GM12878 (cell line): ENCODE measurements around the gene MVK. TPM values are rescaled to one million over a fixed set of nuclear protein-coding genes. Genes with fewer than 3 reads are reported as not detected.

ENCODE experiments used
- ATAC-seq: fragments of 200-7000 bp; cut with Tn5 transposase; 3 replicates; pipeline ENCODE4 v1.9.1; 2020; ENCODE audit warnings: mild to moderate bottlenecking, moderate library complexity
- BruUV-seq: library from RNA; stranded (reverse); fragments of 400-500 nt; replicated peaks from 2 replicates; lab custom pipeline; 2021; lab: Mats Ljungman, UMichigan
- CTCF ChIA-PET: fragments of 300-600 bp; sonication (Branson Sonifier 250); formaldehyde crosslinking; extraction: SDS; loops from one replicate; lab custom pipeline; 2021; ENCODE audit warnings: inconsistent platforms; lab: Yijun Ruan, JAX
- POLR2A ChIA-PET: fragments of 350-600 bp; formaldehyde crosslinking; extraction: SDS; loops from one replicate; lab custom pipeline; 2021; ENCODE audit warnings: inconsistent platforms; lab: Charles Lee
- RAD21 ChIA-PET: fragments of 300-600 bp; sonication (Branson Sonifier 250); formaldehyde crosslinking; loops from one replicate; lab custom pipeline; 2023; ENCODE audit warnings: antibody characterized with exemption; ENCODE audit not compliant: unreplicated experiment; lab: Charles Lee
- SMC1A ChIA-PET: fragments of 300-600 bp; sonication (Branson Sonifier 250); formaldehyde crosslinking; loops from one replicate; lab custom pipeline; 2023; ENCODE audit not compliant: unreplicated experiment, uncharacterized antibody; lab: Charles Lee
- DNase-seq: peaks from one replicate; pipeline ENCODE4 v3.0.0-alpha.2; 2011; ENCODE audit warnings: low read depth, low spot score
- FAIRE-seq: peaks from 3 replicates; lab custom pipeline; 2011; peaks lifted over from hg19 to GRCh38; lab: Jason Lieb, UNC
- H2AFZ ChIP-seq: 2 replicates; pipeline ENCODE4 v1.6.0; 2011; ENCODE audit warnings: low read depth, low read length, control low read depth; ENCODE audit not compliant: control insufficient read depth
- H3K27ac ChIP-seq: 2 replicates; pipeline ENCODE4 v1.5.1; 2011; ENCODE audit warnings: control low read depth; ENCODE audit not compliant: control insufficient read depth, insufficient read depth
- H3K27me3 ChIP-seq, 2 experiments: replicated peaks in 1 of 2; 2 replicates each; pipeline versions ENCODE4 v1.6.0 to v1.6.1; 2011; ENCODE audit warnings: low read length in 1 of 2; ENCODE audit not compliant: control insufficient read depth in 2 of 2, insufficient read depth in 2 of 2
- H3K36me3 ChIP-seq, 2 experiments: 2 replicates each; pipeline ENCODE4 v1.5.1; 2011; ENCODE audit warnings: low read length in 1 of 2; ENCODE audit not compliant: control insufficient read depth in 2 of 2, insufficient read depth in 2 of 2
- H3K4me1 ChIP-seq: 2 replicates; pipeline ENCODE4 v1.6.1; 2011; ENCODE audit warnings: mild to moderate bottlenecking, low read length, moderate library complexity, mixed read lengths; ENCODE audit not compliant: control insufficient read depth, insufficient read depth
- H3K4me2 ChIP-seq: 2 replicates; pipeline ENCODE4 v1.6.0; 2011; ENCODE audit warnings: control low read depth; ENCODE audit not compliant: control insufficient read depth, insufficient read depth
- H3K4me3 ChIP-seq: fragments of 200-600 bp; sonication (generic); 2 replicates; pipeline ENCODE4 v1.5.1; 2016
- H3K79me2 ChIP-seq: 2 replicates; pipeline ENCODE4 v1.6.0; 2011; ENCODE audit warnings: low read length; ENCODE audit not compliant: control insufficient read depth, insufficient read depth
- H3K9ac ChIP-seq: 2 replicates; pipeline ENCODE4 v1.8.0; 2011; ENCODE audit warnings: low read length, control low read depth, mixed read lengths; ENCODE audit not compliant: control insufficient read depth, insufficient read depth
- H3K9me3 ChIP-seq: replicated peaks from 3 replicates; pipeline ENCODE4 v1.5.1; 2011; ENCODE audit warnings: mild to moderate bottlenecking, low read length; ENCODE audit not compliant: control insufficient read depth, insufficient read depth
- H4K20me1 ChIP-seq: 2 replicates; pipeline ENCODE4 v1.6.0; 2011; ENCODE audit not compliant: control insufficient read depth, insufficient read depth
- ATF7 ChIP-seq: fragments of 450-650 bp; IDR thresholded peaks from 2 replicates; pipeline ENCODE4 v1.6.1; 2016; ENCODE audit warnings: low read depth, mild to moderate bottlenecking
- BCLAF1 ChIP-seq: fragments of 450-650 bp; IDR thresholded peaks from 2 replicates; pipeline ENCODE4 v1.6.1; 2017; ENCODE audit warnings: antibody characterized with exemption, mild to moderate bottlenecking, moderate library complexity
- HDAC6 ChIP-seq: fragments of 200-600 bp; sonication (generic); IDR thresholded peaks from one replicate; pipeline ENCODE4 v1.8.0; 2017; ENCODE audit warnings: antibody characterized with exemption; ENCODE audit not compliant: unreplicated experiment
- MXI1 ChIP-seq: fragments of 150-350 bp; IDR thresholded peaks from 2 replicates; pipeline ENCODE4 v1.6.1; 2011; ENCODE audit warnings: low read depth, mild to moderate bottlenecking, inconsistent platforms, low read length, improper control_type of control experiment
- NFYB ChIP-seq: IDR thresholded peaks from 2 replicates; pipeline ENCODE4 v1.6.1; 2011; ENCODE audit warnings: low read depth, mild to moderate bottlenecking, low read length, improper control_type of control experiment, moderate library complexity; ENCODE audit not compliant: insufficient read depth
- NR2C1 ChIP-seq: fragments of 450-650 bp; IDR thresholded peaks from 2 replicates; pipeline ENCODE4 v1.6.1; 2017; ENCODE audit warnings: antibody characterized with exemption, mild to moderate bottlenecking, moderate library complexity
- RAD21 ChIP-seq: IDR thresholded peaks from 2 replicates; pipeline ENCODE4 v1.6.1; 2011; ENCODE audit warnings: mild to moderate bottlenecking, low read depth, low read length, moderate library complexity; ENCODE audit not compliant: insufficient read depth
- SKIL ChIP-seq: fragments of 450-650 bp; IDR thresholded peaks from 2 replicates; pipeline ENCODE4 v1.6.1; 2017; ENCODE audit warnings: mild to moderate bottlenecking, low read depth, inconsistent platforms; ENCODE audit not compliant: poor library complexity, severe bottlenecking
- SPI1 ChIP-seq: IDR thresholded peaks from 2 replicates; pipeline ENCODE4 v1.6.1; 2011; ENCODE audit warnings: low read depth, mild to moderate bottlenecking, low read length, moderate library complexity, borderline replicate concordance; ENCODE audit not compliant: insufficient read depth
- SREBF1 ChIP-seq: IDR thresholded peaks from 2 replicates; pipeline ENCODE4 v1.6.1; 2012; ENCODE audit warnings: mild to moderate bottlenecking, low read length
- SUPT20H ChIP-seq: IDR thresholded peaks from 2 replicates; pipeline ENCODE4 v1.6.1; 2011; ENCODE audit warnings: low read depth, mild to moderate bottlenecking, low read length, moderate library complexity, borderline replicate concordance; ENCODE audit not compliant: control insufficient read depth
- WGBS: methylation state at CpG from one replicate; pipeline ENCODE4 v1.1.6; 2016; ENCODE audit warnings: low lambda C conversion rate; ENCODE audit not compliant: insufficient replicate concordance, insufficient coverage; ENCODE audit errors: missing lambda C conversion rate; 5-methylcytosine and 5-hydroxymethylcytosine counted together
- in situ Hi-C: fragments of 300-500 bp; cut with MboI; formaldehyde crosslinking; loops from 9 replicates; pipeline ENCODE4 v1.14.3; 2018; ENCODE audit warnings: mixed read lengths
- intact Hi-C: fragments of 100-400 bp; cut with micrococcal nuclease; formaldehyde crosslinking; loops from one replicate; pipeline ENCODE4 v1.14.2; 2022; ENCODE audit not compliant: unreplicated experiment
- polyA plus RNA-seq, 11 experiments: library from polyadenylated mRNA; depleted of rRNA in 4 of 11; unstranded in 6 of 11; stranded (reverse) in 5 of 11; fragments of >200 nt; fragmentation: Nextera tagmentation in 4 of 11; fragmentation: Illumina TruSeq in 1 of 11; extraction: Ambion mirVana in 4 of 11; extraction: Trizol in 1 of 11; gene quantifications; 1 replicate in 1 of 11; 2 replicates in 10 of 11; pipeline versions ENCODE4 v1.2.1 to v1.2.3, GENCODE V29; 2011 to 2016; ENCODE audit warnings: inconsistent platforms in 2 of 11, missing spikeins in 2 of 11, low read depth in 1 of 11
- total RNA-seq, 4 experiments: library from RNA; depleted of rRNA in 3 of 4; stranded (reverse); fragments of >200 nt in 3 of 4; fragmentation: Illumina TruSeq in 1 of 4; extraction: Trizol in 1 of 4; gene quantifications; 2 replicates each; pipeline versions ENCODE4 v1.2.1 to v1.2.3, GENCODE V29; 2013 to 2021
- TF ChIP-seq, protein P1 (sequence below): IDR thresholded peaks from 2 replicates; pipeline ENCODE4 v1.6.1; 2012; ENCODE audit warnings: low read depth, low read length, improper control_type of control experiment
- TF ChIP-seq, protein P2 (sequence below): fragments of 450-650 bp; IDR thresholded peaks from 2 replicates; pipeline ENCODE4 v1.6.1; 2018; ENCODE audit warnings: borderline replicate concordance, mild to moderate bottlenecking; ENCODE audit not compliant: partially characterized antibody

Gene MVK
- total and polyA plus RNA-seq, 10 of the 15 experiments (the other 5 are each of a cell fraction or from before 2014, with no cell fraction given), result 0.24 to 46.7 (median 31.9) TPM

DNA sequence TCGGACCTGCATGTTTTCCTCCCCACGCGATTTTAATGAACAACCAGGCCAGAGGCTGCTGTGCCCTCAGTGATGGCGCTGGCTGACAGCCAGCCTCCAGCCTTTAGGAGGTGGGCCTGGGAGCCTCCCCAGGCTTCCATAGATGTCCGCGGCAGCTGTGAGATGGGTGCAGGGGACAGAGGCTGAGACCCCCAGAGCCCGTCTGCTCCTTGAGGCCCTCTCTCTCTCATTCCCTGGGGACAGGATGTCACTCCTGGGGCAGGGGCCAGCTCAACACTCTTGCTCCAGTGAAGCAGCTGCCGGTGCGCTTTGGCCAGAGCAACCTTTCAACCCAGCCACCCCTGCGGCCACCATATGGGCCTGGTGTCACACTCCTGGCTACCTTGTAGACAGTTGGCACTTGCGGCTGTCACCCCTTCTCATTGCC, 24.8 kb downstream of the MVK start (continued):
- TF ChIP-seq, protein P1, sequence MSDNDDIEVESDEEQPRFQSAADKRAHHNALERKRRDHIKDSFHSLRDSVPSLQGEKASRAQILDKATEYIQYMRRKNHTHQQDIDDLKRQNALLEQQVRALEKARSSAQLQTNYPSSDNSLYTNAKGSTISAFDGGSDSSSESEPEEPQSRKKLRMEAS, result no peak
- TF ChIP-seq NR2C1 (no peak), SREBF1 (no peak)
- TF ChIP-seq, protein P2, sequence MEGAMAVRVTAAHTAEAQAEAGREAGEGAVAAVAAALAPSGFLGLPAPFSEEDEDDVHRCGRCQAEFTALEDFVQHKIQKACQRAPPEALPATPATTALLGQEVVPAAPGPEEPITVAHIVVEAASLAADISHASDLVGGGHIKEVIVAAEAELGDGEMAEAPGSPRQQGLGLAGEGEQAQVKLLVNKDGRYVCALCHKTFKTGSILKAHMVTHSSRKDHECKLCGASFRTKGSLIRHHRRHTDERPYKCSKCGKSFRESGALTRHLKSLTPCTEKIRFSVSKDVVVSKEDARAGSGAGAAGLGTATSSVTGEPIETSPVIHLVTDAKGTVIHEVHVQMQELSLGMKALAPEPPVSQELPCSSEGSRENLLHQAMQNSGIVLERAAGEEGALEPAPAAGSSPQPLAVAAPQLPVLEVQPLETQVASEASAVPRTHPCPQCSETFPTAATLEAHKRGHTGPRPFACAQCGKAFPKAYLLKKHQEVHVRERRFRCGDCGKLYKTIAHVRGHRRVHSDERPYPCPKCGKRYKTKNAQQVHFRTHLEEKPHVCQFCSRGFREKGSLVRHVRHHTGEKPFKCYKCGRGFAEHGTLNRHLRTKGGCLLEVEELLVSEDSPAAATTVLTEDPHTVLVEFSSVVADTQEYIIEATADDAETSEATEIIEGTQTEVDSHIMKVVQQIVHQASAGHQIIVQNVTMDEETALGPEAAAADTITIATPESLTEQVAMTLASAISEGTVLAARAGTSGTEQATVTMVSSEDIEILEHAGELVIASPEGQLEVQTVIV, result no peak

DNA sequence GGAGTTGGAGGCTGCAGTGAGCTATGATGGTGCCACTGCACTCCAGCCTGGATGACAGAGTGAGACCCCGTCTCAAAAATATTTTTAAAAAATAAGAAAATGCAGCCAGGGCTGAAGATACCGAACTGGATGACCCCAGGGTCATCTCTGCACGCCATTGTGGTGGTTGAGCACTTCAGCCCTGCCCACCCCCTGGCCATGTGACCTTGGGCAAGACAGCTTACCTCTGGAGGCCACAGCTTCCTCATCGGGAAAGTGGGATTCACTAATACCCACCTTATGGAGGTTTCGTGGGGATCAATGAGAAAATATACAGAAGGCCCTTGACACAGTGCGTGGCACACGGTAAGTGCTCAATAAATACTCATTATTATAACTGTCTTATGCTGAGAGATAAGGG, 25.5 kb downstream of the MVK start:
- peaks cover 0 to 4% of the 10 kb centered on the region in 2 experiments; a peak in 2 of 4 replicates for H3K36me3 ChIP-seq
- RAD21 ChIA-PET, result interaction anchor here (3.6 kb wide), 1 partner anchor 176 kb away, joined by 16 read pairs; no protein-coding TSS in a partner anchor
- H3K27me3 ChIP-seq, result no peaks in the 10 kb centered on the region
- intact Hi-C loops (no loop called here), in situ Hi-C loops (no loop called here)
- FAIRE-seq (no peak), ATAC-seq (no peak), DNase-seq (no peak)
- CTCF ChIA-PET, result interaction anchor here (0.6 to 3.2 kb wide), 10 partner anchors 15 to 285 kb away, joined by 3 to 20 read pairs (median 7); partner anchors contain the start of genes MMAB and MVK
- H3K79me2 ChIP-seq, result no peaks in the 10 kb centered on the region
- POLR2A ChIA-PET, result interaction anchor here (0.5 kb wide), 1 partner anchor 27 kb away, joined by 3 read pairs; no protein-coding TSS in a partner anchor
- H3K9ac ChIP-seq, result no peak overlapping the region
- SMC1A ChIA-PET, result interaction anchor here (2.7 kb wide), 1 partner anchor 178 kb away, joined by 14 read pairs; no protein-coding TSS in a partner anchor
- BruUV-seq, result no TSS peak
- no peak overlapping the region for H3K27ac ChIP-seq
- H3K9me3 ChIP-seq, result no peaks in the 10 kb centered on the region
- no peak overlapping the region for H3K4me2 ChIP-seq
- H2AFZ ChIP-seq, result no peak overlapping the region
- no peak overlapping the region for H3K4me3 ChIP-seq
- WGBS, result 82% methylated on average over 7 of the region's 7 CpGs
- H4K20me1 ChIP-seq, result no peaks in the 10 kb centered on the region
- peaks cover 4% of the 10 kb centered on the region; the same call in 1 of the 2 replicates for H3K4me1 ChIP-seq
- no peak for TF ChIP-seq SPI1
- no peak for TF ChIP-seq NFYB
- no peak for TF ChIP-seq BCLAF1
- TF ChIP-seq MXI1, result no peak
- TF ChIP-seq HDAC6, result no peak
- TF ChIP-seq ATF7, result no peak
- no peak for TF ChIP-seq SKIL
- no peak for TF ChIP-seq RAD21
- TF ChIP-seq, protein P1, result no peak
- TF ChIP-seq SUPT20H, result no peak
